Progenitor cell of endocrine pancreas (in vitro differentiated cells): Measurements from ENCODE around the gene COL2A1. TPM values are rescaled to one million over a fixed set of nuclear protein-coding genes. Genes with fewer than 3 reads are reported as not detected.

Experiments
- DNase-seq: peaks from one replicate; pipeline ENCODE4 v3.0.0; 2021; ENCODE audit warnings: low spot score; ENCODE audit not compliant: unreplicated experiment
- H3K27ac Mint-ChIP-seq: 2 replicates; pipeline ENCODE4 v1.8.0; 2021; ENCODE audit warnings: mild to moderate bottlenecking, moderate library complexity, mixed read lengths
- H3K27me3 Mint-ChIP-seq: 2 replicates; pipeline ENCODE4 v1.8.0; 2021; ENCODE audit warnings: mixed read lengths
- H3K36me3 Mint-ChIP-seq: 2 replicates; pipeline ENCODE4 v1.8.0; 2022; ENCODE audit warnings: mixed read lengths; ENCODE audit not compliant: insufficient read depth
- H3K4me1 Mint-ChIP-seq: 2 replicates; pipeline ENCODE4 v1.8.0; 2021; ENCODE audit warnings: low read depth, mixed read lengths
- H3K4me3 Mint-ChIP-seq: 2 replicates; pipeline ENCODE4 v1.8.0; 2021; ENCODE audit warnings: low read depth, mild to moderate bottlenecking, moderate library complexity, mixed read lengths
- H3K9me3 Mint-ChIP-seq: 2 replicates; pipeline ENCODE4 v1.8.0; 2021; ENCODE audit warnings: low read depth, mixed read lengths
- CTCF ChIP-seq: fragments of 200-600 bp; sonication (generic); IDR thresholded peaks from one replicate; pipeline ENCODE4 v1.5.0; 2021; ENCODE audit warnings: antibody characterized with exemption, mild to moderate bottlenecking; ENCODE audit not compliant: unreplicated experiment
- total RNA-seq: library from RNA; stranded (reverse); gene quantifications from 2 replicates; pipeline ENCODE4 v1.2.1, GENCODE V29; 2021

COL2A1 gene
- total RNA-seq, 1 donor from 2014 or later, result 424 TPM

GRCh38 chr12:47981496-47982260 is 22.6 kb downstream of the COL2A1 start:
- no peak for TF ChIP-seq CTCF
- no peaks in the 10 kb centered on the region for H3K4me1 Mint-ChIP-seq
- H3K36me3 Mint-ChIP-seq, result peaks cover 23% of the 10 kb centered on the region
- H3K4me3 Mint-ChIP-seq, result no peak overlapping the region
- no peaks in the 10 kb centered on the region for H3K27me3 Mint-ChIP-seq
- no peaks in the 10 kb centered on the region for H3K9me3 Mint-ChIP-seq
- no peak overlapping the region for H3K27ac Mint-ChIP-seq
- no peak for DNase-seq

DNA sequence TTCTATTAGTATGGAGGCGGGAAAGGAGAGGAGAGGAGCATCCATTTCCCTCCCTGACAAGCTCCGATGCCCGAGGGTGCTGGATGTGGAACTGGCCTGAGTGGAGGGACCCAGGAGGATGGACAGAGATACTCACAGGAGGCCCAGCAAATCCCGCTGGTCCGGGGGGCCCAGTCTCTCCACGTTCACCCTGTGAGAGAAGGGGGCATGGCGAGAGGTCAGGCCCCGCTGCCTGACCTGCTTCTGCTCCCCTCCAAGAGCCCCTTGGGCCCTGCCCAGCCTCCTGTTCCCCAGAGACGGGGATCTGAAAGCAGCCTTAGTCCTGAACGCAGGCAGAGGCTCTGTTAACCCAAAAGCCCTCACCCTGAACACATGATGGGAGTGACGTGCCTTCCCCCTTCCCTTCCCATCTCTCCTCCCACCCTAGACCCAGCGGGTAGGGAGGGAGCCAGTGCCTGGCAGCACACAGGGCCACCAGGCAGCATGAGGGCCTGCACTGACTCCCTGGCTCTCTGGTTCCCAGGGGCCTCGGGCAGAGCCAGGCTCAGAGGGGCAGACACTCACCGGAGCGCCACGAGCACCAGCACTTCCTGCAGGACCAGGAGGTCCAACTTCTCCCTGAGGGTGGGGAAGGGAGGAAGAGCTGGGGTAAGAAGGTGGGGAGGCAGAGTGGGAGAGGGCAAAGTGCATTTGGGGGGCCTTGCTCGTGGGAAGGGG is 23.3 kb downstream of the COL2A1 start:
- no peak for DNase-seq
- no peak overlapping the region for H3K4me3 Mint-ChIP-seq
- H3K27me3 Mint-ChIP-seq, result no peaks in the 10 kb centered on the region
- no peaks in the 10 kb centered on the region for H3K4me1 Mint-ChIP-seq
- H3K36me3 Mint-ChIP-seq, result peaks cover 23% of the 10 kb centered on the region
- no peaks in the 10 kb centered on the region for H3K9me3 Mint-ChIP-seq
- no peak overlapping the region for H3K27ac Mint-ChIP-seq
- TF ChIP-seq CTCF, result no peak

DNA sequence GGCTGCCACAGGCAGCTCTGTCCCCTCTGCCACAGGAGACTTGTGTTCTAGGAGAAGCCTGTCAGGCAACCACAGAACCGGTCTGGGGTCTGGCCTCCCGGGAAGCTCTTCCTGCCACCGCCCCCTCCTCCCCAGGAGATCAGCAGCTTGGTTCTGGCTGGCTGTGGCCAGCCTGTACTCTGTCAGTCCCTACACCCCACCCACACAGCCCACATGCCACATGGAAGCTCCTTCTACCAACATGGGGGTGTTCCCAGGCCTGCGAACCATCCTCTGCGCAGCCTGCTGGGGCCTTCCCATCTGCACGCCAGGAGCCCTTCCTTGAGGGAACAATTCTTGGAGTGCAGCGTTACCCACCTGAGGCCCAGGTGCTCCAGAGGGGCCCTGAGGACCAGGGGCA is 24.1 kb downstream of the COL2A1 start:
- peaks cover 25% of the 10 kb centered on the region for H3K36me3 Mint-ChIP-seq
- DNase-seq, result no peak
- H3K9me3 Mint-ChIP-seq, result no peaks in the 10 kb centered on the region
- TF ChIP-seq CTCF, result no peak
- H3K27ac Mint-ChIP-seq, result no peak overlapping the region
- no peaks in the 10 kb centered on the region for H3K27me3 Mint-ChIP-seq
- H3K4me3 Mint-ChIP-seq, result no peak overlapping the region
- no peaks in the 10 kb centered on the region for H3K4me1 Mint-ChIP-seq

GRCh38 chr12:47979686-47980085 is 24.6 kb downstream of the COL2A1 start:
- DNase-seq, result no peak
- Mint-ChIP-seq H3K27me3 (no peaks in the 10 kb centered on the region), H3K4me1 (no peaks in the 10 kb centered on the region), H3K9me3 (no peaks in the 10 kb centered on the region), H3K4me3 (no peak overlapping the region), H3K27ac (no peak overlapping the region), H3K36me3 (peaks cover 23% of the 10 kb centered on the region)
- no peak for TF ChIP-seq CTCF

DNA sequence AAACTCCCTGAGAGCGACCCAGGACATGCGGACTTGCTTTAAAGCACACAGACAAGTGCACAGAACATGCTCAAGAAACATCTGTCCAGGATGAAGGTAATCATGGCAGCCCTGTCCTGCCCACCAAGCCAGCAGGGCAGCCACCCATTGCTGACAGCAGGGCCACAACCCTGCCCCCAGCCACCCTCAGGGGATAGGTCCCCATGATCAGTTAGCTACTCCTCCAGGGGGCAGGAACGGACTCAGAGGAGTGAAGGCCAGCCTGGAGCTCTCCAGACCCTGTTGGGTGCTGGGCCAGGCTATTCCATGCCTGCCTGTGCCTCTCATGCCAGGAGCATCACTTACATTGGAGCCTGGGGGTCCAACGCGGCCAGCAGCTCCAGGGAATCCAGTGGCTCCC is 25.1 kb downstream of the COL2A1 start:
- TF ChIP-seq CTCF, result no peak
- Mint-ChIP-seq H3K27me3 (no peaks in the 10 kb centered on the region), H3K27ac (no peak overlapping the region), H3K4me3 (no peak overlapping the region), H3K9me3 (no peaks in the 10 kb centered on the region), H3K4me1 (no peaks in the 10 kb centered on the region), H3K36me3 (peaks cover 23% of the 10 kb centered on the region)
- no peak for DNase-seq
